Measurements from ENCODE around the gene PKDREJ. TPM values are rescaled to one million over a fixed set of nuclear protein-coding genes. Genes with fewer than 3 reads are reported as not detected.

PKDREJ gene
- polyA plus RNA-seq, 1 donor from 2014 or later, result not detected

DNA sequence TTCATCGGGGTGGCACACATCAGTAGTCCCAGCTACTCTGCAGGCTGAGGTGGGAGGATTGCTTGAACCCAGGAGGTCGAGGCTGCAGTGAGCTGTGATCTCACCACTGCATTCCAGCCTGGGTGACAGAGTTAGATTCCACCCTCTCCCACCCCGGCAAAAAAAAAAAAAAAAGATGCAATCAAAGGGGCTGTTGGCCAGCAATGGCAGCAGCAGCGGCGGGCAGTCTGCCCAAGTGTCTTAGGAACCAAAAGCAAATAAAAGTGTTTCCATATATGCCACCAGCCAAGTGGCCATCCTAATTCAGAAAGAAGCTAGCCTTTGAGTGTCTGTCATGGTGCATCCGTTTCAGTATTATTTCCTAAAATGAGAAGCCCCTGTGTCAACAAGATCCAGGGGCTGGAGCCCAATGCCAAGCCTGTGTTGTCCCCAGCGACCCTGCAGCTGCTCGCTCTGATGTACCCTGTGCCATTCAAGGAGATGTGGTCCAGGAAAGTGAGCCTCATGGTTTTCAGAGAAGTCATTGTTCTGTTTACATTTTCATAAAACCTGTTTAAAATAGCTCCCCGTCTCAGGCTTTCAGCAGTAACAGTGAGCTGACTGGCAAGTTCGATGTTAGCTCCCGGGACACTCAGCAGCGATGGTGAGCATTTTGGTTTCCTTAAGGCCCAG is 25.6 kb downstream of the PKDREJ start:
- Histone ChIP-seq H3K79me2 (replicated peaks; ENCODE audit: insufficient read depth, low read length) (no peaks in the 10 kb centered on the region), H3K9me3 (ENCODE audit: low read length) (no peaks in the 10 kb centered on the region), H3K27me3 (ENCODE audit: insufficient read depth, low read depth, low read length) (no peaks in the 10 kb centered on the region), H2AFZ (ENCODE audit: low read depth, low read length) (no peak overlapping the region), H3K4me3 (ENCODE audit: low read length) (no peak overlapping the region), H4K20me1 (ENCODE audit: insufficient read depth) (no peaks in the 10 kb centered on the region), H3K4me2 (ENCODE audit: low read length) (no peak overlapping the region), H3K9ac (ENCODE audit: low read length) (no peak overlapping the region), H3K27ac (ENCODE audit: low read length) (no peak overlapping the region), H3K36me3 (ENCODE audit: insufficient read depth, low read length) (no peaks in the 10 kb centered on the region), H3K9me2 (ENCODE audit: insufficient read depth, low read length) (no peaks in the 10 kb centered on the region), H3F3A (ENCODE audit: insufficient read depth, low read length, poor library complexity, severe bottlenecking) (no peaks in the 10 kb centered on the region)
- TF ChIP-seq TAF1 (IDR thresholded peaks at IDR 0.05; ENCODE audit: low read depth) (no peak), SMC3 (conservative IDR thresholded peaks at IDR 0.05; ENCODE audit: poor library complexity) (no peak), POLR2AphosphoS5 (IDR thresholded peaks at IDR 0.05) (no peak), CTCF (IDR thresholded peaks at IDR 0.05; ENCODE audit: poor library complexity, severe bottlenecking) (no peak), EP300 (conservative IDR thresholded peaks at IDR 0.05; ENCODE audit: poor library complexity, severe bottlenecking) (no peak), RAD21 (conservative IDR thresholded peaks at IDR 0.05) (no peak), MXI1 (conservative IDR thresholded peaks at IDR 0.05; ENCODE audit: poor library complexity, severe bottlenecking) (no peak), EZH2 (IDR thresholded peaks at IDR 0.05; ENCODE audit: borderline replicate concordance, insufficient read depth, low read length, poor library complexity, severe bottlenecking) (no peak)
- TF ChIP-seq, protein P1, sequence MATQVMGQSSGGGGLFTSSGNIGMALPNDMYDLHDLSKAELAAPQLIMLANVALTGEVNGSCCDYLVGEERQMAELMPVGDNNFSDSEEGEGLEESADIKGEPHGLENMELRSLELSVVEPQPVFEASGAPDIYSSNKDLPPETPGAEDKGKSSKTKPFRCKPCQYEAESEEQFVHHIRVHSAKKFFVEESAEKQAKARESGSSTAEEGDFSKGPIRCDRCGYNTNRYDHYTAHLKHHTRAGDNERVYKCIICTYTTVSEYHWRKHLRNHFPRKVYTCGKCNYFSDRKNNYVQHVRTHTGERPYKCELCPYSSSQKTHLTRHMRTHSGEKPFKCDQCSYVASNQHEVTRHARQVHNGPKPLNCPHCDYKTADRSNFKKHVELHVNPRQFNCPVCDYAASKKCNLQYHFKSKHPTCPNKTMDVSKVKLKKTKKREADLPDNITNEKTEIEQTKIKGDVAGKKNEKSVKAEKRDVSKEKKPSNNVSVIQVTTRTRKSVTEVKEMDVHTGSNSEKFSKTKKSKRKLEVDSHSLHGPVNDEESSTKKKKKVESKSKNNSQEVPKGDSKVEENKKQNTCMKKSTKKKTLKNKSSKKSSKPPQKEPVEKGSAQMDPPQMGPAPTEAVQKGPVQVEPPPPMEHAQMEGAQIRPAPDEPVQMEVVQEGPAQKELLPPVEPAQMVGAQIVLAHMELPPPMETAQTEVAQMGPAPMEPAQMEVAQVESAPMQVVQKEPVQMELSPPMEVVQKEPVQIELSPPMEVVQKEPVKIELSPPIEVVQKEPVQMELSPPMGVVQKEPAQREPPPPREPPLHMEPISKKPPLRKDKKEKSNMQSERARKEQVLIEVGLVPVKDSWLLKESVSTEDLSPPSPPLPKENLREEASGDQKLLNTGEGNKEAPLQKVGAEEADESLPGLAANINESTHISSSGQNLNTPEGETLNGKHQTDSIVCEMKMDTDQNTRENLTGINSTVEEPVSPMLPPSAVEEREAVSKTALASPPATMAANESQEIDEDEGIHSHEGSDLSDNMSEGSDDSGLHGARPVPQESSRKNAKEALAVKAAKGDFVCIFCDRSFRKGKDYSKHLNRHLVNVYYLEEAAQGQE (IDR thresholded peaks at IDR 0.05; ENCODE audit: borderline replicate concordance), result no peak

- no peaks in the 10 kb centered on the region for H3K9me2 ChIP-seq (ENCODE audit: insufficient read depth, low read length)
- H3K4me2 ChIP-seq (ENCODE audit: low read length), result no peak overlapping the region
- no peak overlapping the region for H3K27ac ChIP-seq (ENCODE audit: low read length)
- H3K4me3 ChIP-seq (ENCODE audit: low read length), result no peak overlapping the region
- no peak for TF ChIP-seq TAF1 (IDR thresholded peaks at IDR 0.05; ENCODE audit: low read depth)
- TF ChIP-seq MXI1 (conservative IDR thresholded peaks at IDR 0.05; ENCODE audit: poor library complexity, severe bottlenecking), result no peak
- no peak for TF ChIP-seq CTCF (IDR thresholded peaks at IDR 0.05; ENCODE audit: poor library complexity, severe bottlenecking)
- TF ChIP-seq EP300 (conservative IDR thresholded peaks at IDR 0.05; ENCODE audit: poor library complexity, severe bottlenecking), result no peak
- TF ChIP-seq RAD21 (conservative IDR thresholded peaks at IDR 0.05), result no peak
- TF ChIP-seq EZH2 (IDR thresholded peaks at IDR 0.05; ENCODE audit: borderline replicate concordance, insufficient read depth, low read length, poor library complexity, severe bottlenecking), result no peak
- no peak for TF ChIP-seq SMC3 (conservative IDR thresholded peaks at IDR 0.05; ENCODE audit: poor library complexity)
- TF ChIP-seq, protein P1 (IDR thresholded peaks at IDR 0.05; ENCODE audit: borderline replicate concordance), result no peak
- no peak for TF ChIP-seq POLR2AphosphoS5 (IDR thresholded peaks at IDR 0.05)
- no peaks in the 10 kb centered on the region for H3F3A ChIP-seq (ENCODE audit: insufficient read depth, low read length, poor library complexity, severe bottlenecking)
- no peak overlapping the region for H3K9ac ChIP-seq (ENCODE audit: low read length)
- H3K27me3 ChIP-seq (ENCODE audit: insufficient read depth, low read depth, low read length), result no peaks in the 10 kb centered on the region
- H3K9me3 ChIP-seq (ENCODE audit: low read length), result no peaks in the 10 kb centered on the region
- H3K36me3 ChIP-seq (ENCODE audit: insufficient read depth, low read length), result no peaks in the 10 kb centered on the region
- H3K79me2 ChIP-seq (replicated peaks; ENCODE audit: insufficient read depth, low read length), result no peaks in the 10 kb centered on the region
- H2AFZ ChIP-seq (ENCODE audit: low read depth, low read length), result no peak overlapping the region
- H4K20me1 ChIP-seq (ENCODE audit: insufficient read depth), result no peaks in the 10 kb centered on the region
Measured at GRCh38 chr22:46234969-46235368, 28.2 kb downstream of the PKDREJ start.
